ENCODE results near the gene GOLGA8N.
"Not testable (repeated sequence)": the region's sequence is repeated elsewhere in the genome, so short reads cannot be mapped to it uniquely, and the experiment has no call there.

DNA sequence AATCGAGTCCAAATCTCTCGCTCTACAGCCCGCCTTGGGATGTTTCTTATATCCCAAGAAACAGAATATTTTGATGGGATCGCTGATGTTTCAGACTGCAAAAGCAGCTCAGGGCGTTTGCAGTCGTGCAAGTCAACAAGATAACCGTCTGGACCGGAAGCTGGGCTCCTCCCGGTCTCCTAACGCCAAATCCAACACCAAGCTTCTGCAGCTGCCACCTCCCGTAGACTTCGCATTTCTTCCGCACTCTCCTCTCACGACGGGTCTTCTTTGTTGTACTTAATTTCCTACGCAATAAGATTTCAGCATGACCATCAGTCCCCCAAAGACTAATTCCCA lies 21.4 kb downstream of the GOLGA8N start:
- TF ChIP-seq NPAS2 (CRISPR knock-in tag; IDR thresholded peaks at IDR 0.05; ENCODE audit: borderline replicate concordance); PHF8 (IDR thresholded peaks at IDR 0.05; ENCODE audit: borderline replicate concordance, low read depth); MAZ (IDR thresholded peaks at IDR 0.05; ENCODE audit: borderline replicate concordance, low read depth, low read length); EP300 (IDR thresholded peaks at IDR 0.05); HDAC2 (IDR thresholded peaks at IDR 0.05); MAFK (IDR thresholded peaks at IDR 0.05; ENCODE audit: partially characterized antibody); KDM5A (IDR thresholded peaks at IDR 0.05); SMC3 (IDR thresholded peaks at IDR 0.05): not testable (repeated sequence)
- TF ChIP-seq, protein P1, sequence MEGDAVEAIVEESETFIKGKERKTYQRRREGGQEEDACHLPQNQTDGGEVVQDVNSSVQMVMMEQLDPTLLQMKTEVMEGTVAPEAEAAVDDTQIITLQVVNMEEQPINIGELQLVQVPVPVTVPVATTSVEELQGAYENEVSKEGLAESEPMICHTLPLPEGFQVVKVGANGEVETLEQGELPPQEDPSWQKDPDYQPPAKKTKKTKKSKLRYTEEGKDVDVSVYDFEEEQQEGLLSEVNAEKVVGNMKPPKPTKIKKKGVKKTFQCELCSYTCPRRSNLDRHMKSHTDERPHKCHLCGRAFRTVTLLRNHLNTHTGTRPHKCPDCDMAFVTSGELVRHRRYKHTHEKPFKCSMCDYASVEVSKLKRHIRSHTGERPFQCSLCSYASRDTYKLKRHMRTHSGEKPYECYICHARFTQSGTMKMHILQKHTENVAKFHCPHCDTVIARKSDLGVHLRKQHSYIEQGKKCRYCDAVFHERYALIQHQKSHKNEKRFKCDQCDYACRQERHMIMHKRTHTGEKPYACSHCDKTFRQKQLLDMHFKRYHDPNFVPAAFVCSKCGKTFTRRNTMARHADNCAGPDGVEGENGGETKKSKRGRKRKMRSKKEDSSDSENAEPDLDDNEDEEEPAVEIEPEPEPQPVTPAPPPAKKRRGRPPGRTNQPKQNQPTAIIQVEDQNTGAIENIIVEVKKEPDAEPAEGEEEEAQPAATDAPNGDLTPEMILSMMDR (IDR thresholded peaks at IDR 0.05): not testable (repeated sequence)
- TF ChIP-seq, protein P2, sequence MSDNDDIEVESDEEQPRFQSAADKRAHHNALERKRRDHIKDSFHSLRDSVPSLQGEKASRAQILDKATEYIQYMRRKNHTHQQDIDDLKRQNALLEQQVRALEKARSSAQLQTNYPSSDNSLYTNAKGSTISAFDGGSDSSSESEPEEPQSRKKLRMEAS (IDR thresholded peaks at IDR 0.05): not testable (repeated sequence)
- TF ChIP-seq, protein P3, sequence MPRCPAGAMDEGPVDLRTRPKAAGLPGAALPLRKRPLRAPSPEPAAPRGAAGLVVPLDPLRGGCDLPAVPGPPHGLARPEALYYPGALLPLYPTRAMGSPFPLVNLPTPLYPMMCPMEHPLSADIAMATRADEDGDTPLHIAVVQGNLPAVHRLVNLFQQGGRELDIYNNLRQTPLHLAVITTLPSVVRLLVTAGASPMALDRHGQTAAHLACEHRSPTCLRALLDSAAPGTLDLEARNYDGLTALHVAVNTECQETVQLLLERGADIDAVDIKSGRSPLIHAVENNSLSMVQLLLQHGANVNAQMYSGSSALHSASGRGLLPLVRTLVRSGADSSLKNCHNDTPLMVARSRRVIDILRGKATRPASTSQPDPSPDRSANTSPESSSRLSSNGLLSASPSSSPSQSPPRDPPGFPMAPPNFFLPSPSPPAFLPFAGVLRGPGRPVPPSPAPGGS (IDR thresholded peaks at IDR 0.05): not testable (repeated sequence)

All from A549 (cell line).